Measurements from ENCODE around the gene NUP62. TPM values are rescaled to one million over a fixed set of nuclear protein-coding genes. Genes with fewer than 3 reads are reported as not detected.

Gene NUP62
- total and polyA plus RNA-seq, 2 of the 4 experiments (the other 2 are of a cell fraction) = 21.3 to 29.7 TPM

DNA sequence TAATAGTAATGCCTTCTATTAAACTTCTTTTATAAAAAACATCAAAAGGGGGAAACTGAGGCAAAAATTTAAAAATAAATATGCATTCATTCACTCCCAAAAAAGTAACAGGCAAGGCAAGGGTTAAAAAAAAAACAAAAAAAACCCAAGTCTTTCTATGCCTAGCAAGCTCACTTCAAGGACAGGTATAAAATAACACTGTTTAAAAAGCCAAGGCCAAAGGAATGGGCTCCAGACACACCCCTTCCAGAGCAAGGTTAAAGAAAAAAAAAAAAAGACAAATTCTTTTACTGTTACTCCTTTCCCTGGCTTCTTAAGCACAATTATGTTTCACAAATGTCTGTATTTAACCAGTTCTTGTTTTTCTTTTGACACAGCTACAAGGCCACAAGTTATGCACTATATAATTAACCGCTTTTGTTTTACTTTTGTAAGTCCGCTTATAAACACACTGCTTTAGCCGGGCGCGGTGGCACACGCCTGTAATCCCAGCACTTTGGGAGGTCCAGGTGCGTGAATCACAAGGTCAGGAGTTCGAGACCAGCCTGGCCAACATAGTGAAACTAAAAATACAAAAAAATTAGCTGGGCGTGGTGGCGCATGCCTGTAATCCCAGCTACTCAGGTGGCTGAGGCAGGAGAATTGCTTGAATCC lies 28.1 kb upstream of the NUP62 start:
- no peaks in the 10 kb centered on the region for H3K79me1 ChIP-seq (ENCODE audit: low read depth in 1 of 2, low read length in 2 of 2)
- no peak overlapping the region for H2BK15ac ChIP-seq (ENCODE audit: low read depth, low read length)
- H2AK5ac ChIP-seq (ENCODE audit: low read depth, low read length) = no peak overlapping the region
- no peak overlapping the region for H3K4ac ChIP-seq (ENCODE audit: low read depth, low read length)
- no peak overlapping the region for H3K56ac ChIP-seq (ENCODE audit: extremely low read depth, insufficient read depth, low read length)
- H3K4me1 ChIP-seq (ENCODE audit: control insufficient read depth, insufficient read depth, low read length) = no peaks in the 10 kb centered on the region
- in situ Hi-C loops (cut with MboI; ENCODE audit: low sequenced_read_pairs) (no loop called here), dilution Hi-C loops (cut with HindIII; ENCODE audit: low sequenced_read_pairs, unreplicated experiment) (no loop called here), intact Hi-C loops (cut with micrococcal nuclease) (no loop called here)
- no peak overlapping the region for H4K8ac ChIP-seq (ENCODE audit: low read depth in 2 of 2, low read length in 2 of 2)
- H3K9me3 ChIP-seq (ENCODE audit: control insufficient read depth, insufficient read depth, low read length) = no peaks in the 10 kb centered on the region
- peaks cover 12% of the 10 kb centered on the region for H3K27me3 ChIP-seq (ENCODE audit: control insufficient read depth, insufficient read depth, low read length)
- H4K20me1 ChIP-seq (ENCODE audit: insufficient read depth, low read length) = no peaks in the 10 kb centered on the region
- no peak overlapping the region for H3K23ac ChIP-seq (ENCODE audit: low read depth, low read length)
- H3K18ac ChIP-seq (ENCODE audit: low read depth, low read length) = no peak overlapping the region
- ATAC-seq (ENCODE audit: low read depth) (no peak), DNase-seq (no peak)
- no peak overlapping the region for H3K9ac ChIP-seq (ENCODE audit: low read depth, low read length)
- no peak overlapping the region for H2AK9ac ChIP-seq (replicated peaks; ENCODE audit: low read depth, low read length, poor library complexity)
- H2BK120ac ChIP-seq (ENCODE audit: low read depth, low read length) = no peak overlapping the region
- no peak overlapping the region for H3K4me2 ChIP-seq (ENCODE audit: low read depth, low read length)
- ChIA-PET CTCF (interaction anchor here (0.6 kb wide), 1 partner anchor 7 kb away, joined by 3 read pairs; no protein-coding TSS in a partner anchor), POLR2A (ENCODE audit: unreplicated experiment) (no interaction called here)
- H2BK20ac ChIP-seq (ENCODE audit: low read depth, low read length) = no peak overlapping the region
- no peak overlapping the region for H3K4me3 ChIP-seq (ENCODE audit: insufficient read depth, low read depth, low read length)
- no peak overlapping the region for H3K14ac ChIP-seq (replicated peaks; ENCODE audit: low read depth, low read length)
- H3K9me1 ChIP-seq (ENCODE audit: insufficient read depth, low read length) = no peaks in the 10 kb centered on the region
- H2AFZ ChIP-seq (replicated peaks; ENCODE audit: low read length, poor library complexity) = no peak overlapping the region
- H4K5ac ChIP-seq (ENCODE audit: low read depth, low read length) = no peak overlapping the region
- TF ChIP-seq RAD21 (IDR thresholded peaks at IDR 0.05; ENCODE audit: low read length) (no peak), POLR2A (IDR thresholded peaks at IDR 0.05; ENCODE audit: low read depth, low read length) (no peak), FOS (IDR thresholded peaks at IDR 0.05; ENCODE audit: low read depth, low read length) (no peak), CEBPB (IDR thresholded peaks at IDR 0.05; ENCODE audit: low read depth, low read length) (no peak), NFE2L2 (IDR thresholded peaks at IDR 0.05; ENCODE audit: low read depth, low read length) (no peak), CHD1 (IDR thresholded peaks at IDR 0.05; ENCODE audit: low read depth, low read length) (no peak), MXI1 (IDR thresholded peaks at IDR 0.05; ENCODE audit: borderline replicate concordance, low read depth, low read length) (no peak), RCOR1 (IDR thresholded peaks at IDR 0.05; ENCODE audit: insufficient replicate concordance, low read length) (no peak), MAFK (IDR thresholded peaks at IDR 0.05; ENCODE audit: low read depth, low read length) (no peak), MAZ (IDR thresholded peaks at IDR 0.05; ENCODE audit: borderline replicate concordance, low read depth, low read length) (no peak), BHLHE40 (IDR thresholded peaks at IDR 0.05; ENCODE audit: low read depth, low read length) (no peak), SMC3 (IDR thresholded peaks at IDR 0.05; ENCODE audit: low read depth, low read length) (no peak), RFX5 (IDR thresholded peaks at IDR 0.05; ENCODE audit: low read depth, low read length) (no peak)
- TF ChIP-seq, protein P1, sequence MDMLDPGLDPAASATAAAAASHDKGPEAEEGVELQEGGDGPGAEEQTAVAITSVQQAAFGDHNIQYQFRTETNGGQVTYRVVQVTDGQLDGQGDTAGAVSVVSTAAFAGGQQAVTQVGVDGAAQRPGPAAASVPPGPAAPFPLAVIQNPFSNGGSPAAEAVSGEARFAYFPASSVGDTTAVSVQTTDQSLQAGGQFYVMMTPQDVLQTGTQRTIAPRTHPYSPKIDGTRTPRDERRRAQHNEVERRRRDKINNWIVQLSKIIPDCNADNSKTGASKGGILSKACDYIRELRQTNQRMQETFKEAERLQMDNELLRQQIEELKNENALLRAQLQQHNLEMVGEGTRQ (IDR thresholded peaks at IDR 0.05; ENCODE audit: low read depth, low read length) = no peak
- TF ChIP-seq, protein P2, sequence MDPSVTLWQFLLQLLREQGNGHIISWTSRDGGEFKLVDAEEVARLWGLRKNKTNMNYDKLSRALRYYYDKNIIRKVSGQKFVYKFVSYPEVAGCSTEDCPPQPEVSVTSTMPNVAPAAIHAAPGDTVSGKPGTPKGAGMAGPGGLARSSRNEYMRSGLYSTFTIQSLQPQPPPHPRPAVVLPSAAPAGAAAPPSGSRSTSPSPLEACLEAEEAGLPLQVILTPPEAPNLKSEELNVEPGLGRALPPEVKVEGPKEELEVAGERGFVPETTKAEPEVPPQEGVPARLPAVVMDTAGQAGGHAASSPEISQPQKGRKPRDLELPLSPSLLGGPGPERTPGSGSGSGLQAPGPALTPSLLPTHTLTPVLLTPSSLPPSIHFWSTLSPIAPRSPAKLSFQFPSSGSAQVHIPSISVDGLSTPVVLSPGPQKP (IDR thresholded peaks at IDR 0.05; ENCODE audit: borderline replicate concordance, low read depth, low read length) = no peak
- TF ChIP-seq, protein P3, sequence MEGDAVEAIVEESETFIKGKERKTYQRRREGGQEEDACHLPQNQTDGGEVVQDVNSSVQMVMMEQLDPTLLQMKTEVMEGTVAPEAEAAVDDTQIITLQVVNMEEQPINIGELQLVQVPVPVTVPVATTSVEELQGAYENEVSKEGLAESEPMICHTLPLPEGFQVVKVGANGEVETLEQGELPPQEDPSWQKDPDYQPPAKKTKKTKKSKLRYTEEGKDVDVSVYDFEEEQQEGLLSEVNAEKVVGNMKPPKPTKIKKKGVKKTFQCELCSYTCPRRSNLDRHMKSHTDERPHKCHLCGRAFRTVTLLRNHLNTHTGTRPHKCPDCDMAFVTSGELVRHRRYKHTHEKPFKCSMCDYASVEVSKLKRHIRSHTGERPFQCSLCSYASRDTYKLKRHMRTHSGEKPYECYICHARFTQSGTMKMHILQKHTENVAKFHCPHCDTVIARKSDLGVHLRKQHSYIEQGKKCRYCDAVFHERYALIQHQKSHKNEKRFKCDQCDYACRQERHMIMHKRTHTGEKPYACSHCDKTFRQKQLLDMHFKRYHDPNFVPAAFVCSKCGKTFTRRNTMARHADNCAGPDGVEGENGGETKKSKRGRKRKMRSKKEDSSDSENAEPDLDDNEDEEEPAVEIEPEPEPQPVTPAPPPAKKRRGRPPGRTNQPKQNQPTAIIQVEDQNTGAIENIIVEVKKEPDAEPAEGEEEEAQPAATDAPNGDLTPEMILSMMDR (conservative IDR thresholded peaks at IDR 0.05; ENCODE audit: low read depth, low read length) = no peak
- no TSS peak for BruUV-seq (replicated peaks)
- no peaks in the 10 kb centered on the region for H3K36me3 ChIP-seq (ENCODE audit: control insufficient read depth, insufficient read depth, low read length)
- H2BK5ac ChIP-seq (ENCODE audit: low read depth, low read length, poor library complexity, severe bottlenecking) = no peak overlapping the region
- no peak overlapping the region for H4K91ac ChIP-seq (ENCODE audit: insufficient read depth, low read depth, low read length)
- WGBS, 2 experiments (ENCODE audit: extremely low coverage in 2 of 2, insufficient read length in 1 of 2) = 72% methylated on average over 7 of the region's 10 CpGs; no CpG with 5 or more reads in 1 of the 2 experiments
- no peak overlapping the region for H3K27ac ChIP-seq (ENCODE audit: insufficient read depth, low read length)
